ENCODE measurements around the gene SPATA6L.
A peak's percentile ranks its signal among the peaks of the same experiment; 100 is the strongest.

SPATA6L gene

GRCh38 chr9:4588721-4589120, 77.6 kb downstream of the SPATA6L start:
- peak; percentile 13 for DNase-seq (ENCODE audit: low read depth, low spot score)
- no peak for TF ChIP-seq CTCF (IDR thresholded peaks at IDR 0.05; ENCODE audit: low read depth, low read length)
- no peak overlapping the region for H3K4me3 ChIP-seq (ENCODE audit: low read depth, low read length)
- in situ Hi-C loops (cut with HindIII; ENCODE audit: low sequenced_read_pairs) = no loop called here

DNA sequence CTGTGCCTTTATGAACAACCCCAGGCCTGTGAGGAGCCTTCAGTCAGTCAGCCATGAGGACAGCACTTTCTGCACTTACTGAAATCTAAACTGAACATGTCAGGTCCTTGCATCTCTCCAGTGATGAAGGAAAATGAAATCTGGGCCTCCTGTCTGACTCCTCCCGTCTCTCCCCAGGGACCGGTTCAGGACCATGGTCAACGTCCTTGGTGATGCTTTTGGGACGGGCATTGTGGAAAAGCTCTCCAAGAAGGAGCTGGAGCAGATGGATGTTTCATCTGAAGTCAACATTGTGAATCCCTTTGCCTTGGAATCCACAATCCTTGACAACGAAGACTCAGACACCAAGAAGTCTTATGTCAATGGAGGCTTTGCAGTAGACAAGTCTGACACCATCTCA, 81.1 kb downstream of the SPATA6L start:
- no peak for TF ChIP-seq CTCF (IDR thresholded peaks at IDR 0.05; ENCODE audit: low read depth, low read length)
- no peak overlapping the region for H3K4me3 ChIP-seq (ENCODE audit: low read depth, low read length)
- in situ Hi-C loops (cut with HindIII; ENCODE audit: low sequenced_read_pairs) = no loop called here
- no peak for DNase-seq (ENCODE audit: low read depth, low spot score)

DNA sequence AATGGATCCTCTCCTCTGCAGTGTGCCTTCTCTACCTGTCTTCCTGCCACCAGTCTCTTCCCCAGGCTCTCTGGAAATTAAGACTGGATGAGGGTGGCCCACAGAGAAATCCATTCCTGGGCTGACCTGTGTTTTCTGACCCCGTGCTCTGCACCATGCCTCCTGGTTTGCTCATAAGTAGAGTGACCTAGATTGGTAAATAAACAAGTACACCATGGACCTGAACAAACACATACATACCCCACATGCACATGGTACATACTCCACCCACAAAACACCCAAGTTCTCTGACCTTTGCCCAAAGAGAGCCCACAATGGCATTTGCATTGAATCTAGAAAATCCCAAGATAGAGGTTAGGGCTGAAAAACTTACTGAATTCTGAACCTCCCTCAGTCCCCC, 81.6 kb downstream of the SPATA6L start:
- TF ChIP-seq CTCF (IDR thresholded peaks at IDR 0.05; ENCODE audit: low read depth, low read length) = no peak
- H3K4me3 ChIP-seq (ENCODE audit: low read depth, low read length) = no peak overlapping the region
- DNase-seq (ENCODE audit: low read depth, low spot score) = no peak
- in situ Hi-C loops (cut with HindIII; ENCODE audit: low sequenced_read_pairs) = no loop called here

DNA sequence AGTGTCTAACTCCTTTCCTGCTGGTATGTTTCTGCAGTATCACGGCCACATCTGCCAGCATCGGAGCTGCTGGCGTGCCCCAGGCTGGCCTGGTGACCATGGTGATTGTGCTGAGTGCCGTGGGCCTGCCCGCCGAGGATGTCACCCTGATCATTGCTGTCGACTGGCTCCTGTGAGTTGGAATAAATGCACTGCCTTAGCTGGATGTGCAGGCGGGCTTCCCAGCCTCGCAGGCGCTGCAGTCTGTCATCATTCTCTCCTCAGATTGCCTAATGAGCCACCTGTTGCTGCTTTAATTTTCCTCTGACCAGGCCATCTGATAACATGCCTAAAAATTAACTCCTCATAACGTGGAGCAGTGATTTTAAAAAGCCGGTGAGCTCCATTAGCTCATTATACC, 83.3 kb downstream of the SPATA6L start:
- no peak overlapping the region for H3K4me3 ChIP-seq (ENCODE audit: low read depth, low read length)
- TF ChIP-seq CTCF (IDR thresholded peaks at IDR 0.05; ENCODE audit: low read depth, low read length) = no peak
- no peak for DNase-seq (ENCODE audit: low read depth, low spot score)
- in situ Hi-C loops (cut with HindIII; ENCODE audit: low sequenced_read_pairs) = no loop called here

GRCh38 chr9:4581861-4582565, 84.3 kb downstream of the SPATA6L start:
- DNase-seq (ENCODE audit: low read depth, low spot score) = no peak
- H3K4me3 ChIP-seq (ENCODE audit: low read depth, low read length) = no peak overlapping the region
- in situ Hi-C loops (cut with HindIII; ENCODE audit: low sequenced_read_pairs) = no loop called here
- TF ChIP-seq CTCF (IDR thresholded peaks at IDR 0.05; ENCODE audit: low read depth, low read length) = no peak

DNA sequence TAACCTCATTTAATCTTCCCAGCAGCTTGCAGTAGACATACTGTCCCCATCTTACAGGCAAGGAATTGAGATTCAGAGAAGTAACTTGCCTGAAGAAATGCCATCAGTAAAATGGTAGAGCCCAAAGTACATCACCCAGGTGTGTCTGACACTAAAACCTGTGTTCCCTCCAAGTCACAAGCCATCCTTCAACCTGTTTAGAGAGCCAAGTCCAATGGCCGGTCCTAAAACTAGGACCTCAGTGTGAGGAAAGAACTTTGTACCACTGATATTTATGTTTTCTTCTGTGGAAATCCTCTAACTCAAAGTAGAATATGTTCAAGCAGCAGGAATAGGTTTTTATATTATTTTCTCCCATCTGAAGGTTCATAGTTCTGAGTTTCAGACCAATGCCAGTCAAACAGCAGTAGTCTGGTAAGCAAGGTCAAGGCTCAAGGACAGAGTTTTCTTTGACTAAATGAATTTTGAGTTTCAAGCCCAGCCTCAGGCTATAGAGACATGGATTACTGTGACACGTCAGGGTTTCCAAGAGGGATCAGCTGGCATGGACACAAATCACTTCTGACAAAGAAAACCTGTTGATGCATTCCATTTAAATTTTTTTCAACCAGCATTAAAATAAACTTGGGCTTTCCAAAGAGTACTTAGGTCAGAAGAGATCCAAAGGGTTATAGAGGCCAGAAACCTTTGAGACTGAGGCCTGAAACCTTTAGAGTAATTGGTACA, 85.1 kb downstream of the SPATA6L start:
- no peak overlapping the region for H3K4me3 ChIP-seq (ENCODE audit: low read depth, low read length)
- no peak for DNase-seq (ENCODE audit: low read depth, low spot score)
- in situ Hi-C loops (cut with HindIII; ENCODE audit: low sequenced_read_pairs) = no loop called here
- TF ChIP-seq CTCF (IDR thresholded peaks at IDR 0.05; ENCODE audit: low read depth, low read length) = no peak
